Measurements from ENCODE around the gene TPP2. TPM values are rescaled to one million over a fixed set of nuclear protein-coding genes. Genes with fewer than 3 reads are reported as not detected.

The TPP2 gene
- total RNA-seq, 1 experiment from 2014 or later: 39.1 TPM

DNA sequence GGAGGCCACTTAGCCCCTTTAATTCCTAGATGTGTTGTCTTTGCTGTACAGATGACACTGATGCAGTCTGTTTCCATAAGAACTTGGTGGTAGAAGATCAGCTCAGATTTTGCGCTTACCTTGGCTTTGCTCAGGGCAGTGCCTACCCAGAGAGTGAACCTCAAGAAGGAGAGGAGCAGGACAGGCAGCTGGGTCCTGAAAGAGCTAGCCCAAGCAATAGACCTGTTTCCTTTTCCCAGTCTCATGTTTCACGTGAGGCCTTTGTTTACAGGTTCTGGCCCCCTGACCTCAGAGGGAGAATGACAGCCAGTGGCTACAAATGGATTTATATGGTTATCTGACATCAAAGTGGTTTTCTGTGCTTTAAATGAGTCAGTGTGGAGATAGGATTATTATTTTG is 58.0 kb downstream of the TPP2 start:
- no peak for DNase-seq (ENCODE audit: low read depth)

- no peak for DNase-seq (ENCODE audit: low read depth)
These were observed 60.8 kb downstream of the TPP2 start for GRCh38 chr13:102657630-102658029.

DNA sequence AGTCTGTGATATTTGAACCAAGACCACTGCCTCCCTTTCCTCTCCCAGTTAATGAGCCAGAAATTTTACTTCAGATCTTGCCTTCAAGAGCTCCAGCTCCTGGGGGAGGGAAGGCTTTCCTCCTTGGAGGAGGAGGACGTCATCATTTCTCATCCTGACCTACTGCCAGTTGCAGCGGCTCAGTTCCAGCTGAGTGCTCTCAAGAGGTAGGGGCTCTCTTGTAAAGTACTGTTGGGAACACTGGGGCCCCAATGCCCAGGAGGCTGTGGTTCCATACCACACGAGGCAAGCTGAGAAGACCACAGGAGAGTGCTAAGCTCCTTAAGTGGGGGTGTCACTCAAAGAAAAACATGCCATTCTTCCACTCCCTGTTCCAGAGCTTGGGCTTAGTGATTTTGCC is 61.9 kb downstream of the TPP2 start:
- DNase-seq (ENCODE audit: low read depth): no peak

DNA sequence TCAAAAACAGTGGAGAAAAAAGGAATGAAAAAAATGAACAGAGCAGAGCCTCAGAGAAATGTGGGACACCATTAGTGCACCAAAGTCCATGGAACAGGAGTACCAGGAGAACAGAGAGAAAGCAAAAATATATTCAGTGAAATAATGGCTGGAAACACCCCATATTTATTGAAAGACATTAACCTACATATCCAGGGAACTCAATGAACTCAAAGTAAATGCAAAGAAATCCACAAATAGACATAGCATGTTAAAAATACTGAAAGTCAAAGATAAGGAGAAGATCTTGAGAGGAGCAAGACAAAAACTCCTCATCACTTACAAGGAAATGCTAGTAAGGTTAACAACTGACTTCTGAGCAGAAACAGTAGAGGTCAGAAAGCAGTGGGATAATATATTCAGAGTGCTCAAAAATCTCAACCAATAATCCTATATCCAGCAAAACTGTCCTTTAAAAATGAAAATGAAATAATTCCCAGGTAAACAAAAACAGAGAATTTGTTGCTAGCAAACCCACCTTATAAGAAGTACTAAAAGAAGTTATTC is 62.5 kb downstream of the TPP2 start:
- DNase-seq (ENCODE audit: low read depth): no peak

GRCh38 chr13:102667023-102667422 is 70.2 kb downstream of the TPP2 start:
- no peak for DNase-seq (ENCODE audit: low read depth)

- DNase-seq (ENCODE audit: low read depth): no peak
These were observed 71.1 kb downstream of the TPP2 start for GRCh38 chr13:102667911-102668310.

DNA sequence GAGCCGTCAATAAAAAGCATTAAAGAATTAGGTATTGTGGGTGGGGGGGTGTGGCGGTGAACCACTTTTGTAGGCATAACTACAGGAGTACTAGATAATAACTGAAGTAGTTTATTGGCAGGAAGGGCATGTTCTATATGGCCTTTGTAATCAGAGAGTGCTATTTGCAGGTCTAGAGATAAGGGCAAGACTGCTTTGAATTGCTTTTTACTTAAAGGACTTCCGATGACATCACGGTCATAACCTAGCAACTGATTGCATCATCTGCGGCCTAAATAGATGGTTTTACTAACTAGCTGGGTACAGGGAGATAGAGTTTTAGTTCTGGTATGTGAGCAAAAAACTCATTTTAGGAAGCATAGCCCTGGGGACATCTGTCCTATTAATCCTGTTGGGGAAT is 73.3 kb downstream of the TPP2 start:
- no peak for DNase-seq (ENCODE audit: low read depth)

- DNase-seq (ENCODE audit: low read depth): no peak
These were observed 78.3 kb downstream of the TPP2 start for GRCh38 chr13:102675115-102675514.

DNA sequence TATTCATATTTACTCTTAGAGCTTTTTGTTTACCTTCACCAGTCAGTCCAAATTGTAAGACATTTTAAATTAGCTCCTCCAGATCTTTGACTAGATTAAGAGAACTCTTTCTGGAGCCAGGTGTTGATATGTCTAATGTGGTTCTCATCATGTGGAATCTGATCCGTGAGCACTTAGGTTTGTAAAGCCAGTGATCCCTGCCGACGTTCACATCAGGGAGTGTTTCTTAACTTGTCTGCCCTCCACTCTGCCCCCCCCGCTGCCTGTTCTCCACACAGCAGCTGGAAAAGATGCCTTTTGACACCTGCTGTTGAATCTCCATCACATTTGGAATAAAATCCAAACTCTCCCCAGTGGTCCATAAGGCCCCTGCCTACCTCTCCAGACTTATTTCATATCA is 80.3 kb downstream of the TPP2 start:
- no peak for DNase-seq (ENCODE audit: low read depth)

DNA sequence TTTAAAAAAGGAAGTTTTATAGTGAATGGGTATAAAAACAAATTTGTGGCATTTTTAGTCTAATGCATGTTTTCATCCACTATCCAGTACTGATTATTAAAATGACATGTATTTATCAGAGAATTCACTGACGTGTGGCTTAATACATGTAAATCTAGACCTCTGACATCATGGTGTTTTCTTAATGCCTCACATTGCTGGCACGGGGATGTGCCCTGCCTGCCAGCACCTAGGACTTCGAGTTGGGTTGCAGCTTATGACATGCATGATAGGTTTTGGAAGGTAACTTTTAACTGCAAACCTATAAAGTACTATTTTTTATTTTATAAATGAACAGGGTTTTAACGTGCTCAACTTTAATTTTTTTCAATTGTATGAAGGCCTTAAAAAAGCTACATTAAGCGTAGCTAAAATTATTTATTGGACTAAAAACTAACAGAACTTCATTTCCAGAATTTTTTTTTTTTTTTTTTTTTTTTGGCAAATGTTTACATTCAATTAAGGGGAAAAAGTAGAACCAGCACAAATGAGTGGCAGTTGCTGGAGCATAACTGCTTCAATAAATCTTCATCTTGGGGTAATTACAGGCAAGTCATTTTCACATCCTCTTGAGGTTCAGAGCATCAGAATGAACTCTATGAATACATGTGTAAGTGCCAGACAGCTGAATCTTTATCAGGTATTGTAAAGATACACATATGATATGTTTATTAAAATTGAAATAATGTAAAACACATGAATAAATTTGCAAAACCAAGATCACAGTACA is 81.7 kb downstream of the TPP2 start:
- no peak for DNase-seq (ENCODE audit: low read depth)

DNA sequence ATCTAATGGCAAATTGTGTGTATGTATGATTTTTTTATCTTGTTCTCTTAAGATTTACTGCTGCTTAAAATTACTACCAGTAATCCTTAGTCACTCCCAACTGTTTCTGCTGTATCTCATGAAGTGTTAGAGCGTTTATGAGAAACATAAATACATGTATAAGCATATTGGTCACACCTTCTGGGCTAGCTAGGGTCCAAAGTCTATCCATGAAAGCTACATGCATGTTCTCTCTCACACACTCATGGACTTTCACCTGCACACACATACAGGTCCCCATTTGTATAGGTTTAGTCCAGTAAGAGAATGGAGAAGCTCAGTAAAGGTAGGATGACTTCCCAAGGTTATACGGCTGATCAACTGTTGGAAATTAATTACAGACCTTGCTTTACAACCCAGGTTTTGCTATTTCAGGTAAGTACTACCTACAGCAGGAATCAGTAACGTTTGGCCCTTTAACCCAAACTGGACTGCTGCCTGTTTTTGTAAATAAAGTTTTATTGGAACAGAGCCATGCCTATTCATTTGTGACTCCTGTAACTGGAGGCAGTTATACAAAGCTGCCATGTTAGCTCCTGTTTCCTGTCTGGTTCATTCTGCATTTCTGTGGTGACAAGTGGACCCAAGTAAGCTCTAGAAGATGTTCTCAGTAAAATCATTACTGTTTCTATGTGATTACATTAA is 82.8 kb downstream of the TPP2 start:
- no peak for DNase-seq (ENCODE audit: low read depth)

DNA sequence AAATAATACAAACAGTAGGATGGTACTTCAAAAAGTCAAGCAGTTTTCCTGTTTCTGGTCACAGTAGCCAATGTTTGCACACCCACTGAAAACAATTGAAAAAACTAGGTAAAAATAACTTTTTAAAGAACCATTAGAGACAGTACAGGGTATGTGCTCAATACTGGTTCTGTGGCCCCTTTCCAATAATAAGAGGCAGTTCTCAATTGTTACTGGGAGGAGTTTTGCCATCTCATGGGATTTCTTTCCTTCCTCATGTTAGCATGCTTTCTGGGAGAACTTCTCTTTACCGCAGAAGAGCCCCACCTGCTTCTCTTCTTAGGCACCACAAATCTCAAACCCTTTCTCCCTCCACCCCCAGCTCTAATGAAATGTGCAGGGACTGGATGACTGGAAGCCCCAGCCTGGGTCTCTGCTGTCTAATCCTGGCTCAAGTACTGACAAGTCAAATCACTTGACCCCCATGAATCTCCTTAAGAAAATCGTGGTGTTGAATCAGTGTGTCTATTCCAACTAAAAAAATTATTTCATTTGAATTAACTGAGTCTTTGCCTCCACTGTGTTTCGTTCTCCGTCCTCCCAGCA is 83.4 kb downstream of the TPP2 start:
- no peak for DNase-seq (ENCODE audit: low read depth)

DNA sequence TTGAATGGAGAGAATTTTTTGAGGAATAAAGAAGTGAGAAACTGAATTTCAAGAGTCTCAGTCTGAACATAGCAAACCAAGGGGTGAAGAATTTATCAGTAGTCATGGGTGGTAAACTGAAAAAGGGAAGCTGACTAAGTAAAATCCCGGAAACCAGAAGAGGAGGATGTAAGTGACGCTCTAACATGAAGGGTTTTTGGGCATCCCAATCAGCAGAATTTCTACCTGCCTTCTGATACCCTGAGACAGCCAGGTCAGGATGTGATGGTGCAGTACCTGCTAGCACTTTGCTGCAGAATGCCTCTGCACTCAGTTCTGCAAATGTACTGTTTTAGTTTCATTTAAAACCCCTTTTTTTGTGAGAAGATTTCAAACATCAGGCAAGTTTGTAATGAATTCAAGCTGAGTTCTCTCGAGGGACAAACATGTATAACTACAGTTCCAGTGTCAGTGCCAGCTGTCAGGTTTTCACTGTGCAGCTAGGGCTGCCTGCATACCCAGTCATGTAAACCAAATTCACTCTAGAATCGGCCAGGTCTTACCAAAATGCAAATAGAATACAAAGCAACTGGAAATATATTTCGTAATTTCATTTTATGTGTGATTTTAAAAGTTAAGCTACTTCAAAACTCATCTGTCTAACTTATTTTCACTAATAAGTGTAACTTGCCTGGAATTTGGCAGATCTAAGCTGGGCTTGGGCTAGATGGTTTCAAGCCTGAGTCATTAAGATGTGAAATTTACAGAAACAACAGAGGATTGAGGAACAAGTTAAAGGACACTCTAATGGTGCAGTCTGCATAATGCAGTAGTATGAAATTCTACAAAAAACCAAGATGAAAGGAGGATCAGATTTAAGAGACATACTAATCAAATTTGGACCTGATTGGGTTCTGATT is 84.3 kb downstream of the TPP2 start:
- DNase-seq (ENCODE audit: low read depth): no peak

- DNase-seq (ENCODE audit: low read depth): no peak
These were observed 85.4 kb downstream of the TPP2 start for GRCh38 chr13:102682211-102682610.

- no peak for DNase-seq (ENCODE audit: low read depth)
These were observed 85.9 kb downstream of the TPP2 start for GRCh38 chr13:102682727-102683126.

- DNase-seq (ENCODE audit: low read depth): no peak
These were observed 86.9 kb downstream of the TPP2 start for GRCh38 chr13:102683637-102684036.

DNA sequence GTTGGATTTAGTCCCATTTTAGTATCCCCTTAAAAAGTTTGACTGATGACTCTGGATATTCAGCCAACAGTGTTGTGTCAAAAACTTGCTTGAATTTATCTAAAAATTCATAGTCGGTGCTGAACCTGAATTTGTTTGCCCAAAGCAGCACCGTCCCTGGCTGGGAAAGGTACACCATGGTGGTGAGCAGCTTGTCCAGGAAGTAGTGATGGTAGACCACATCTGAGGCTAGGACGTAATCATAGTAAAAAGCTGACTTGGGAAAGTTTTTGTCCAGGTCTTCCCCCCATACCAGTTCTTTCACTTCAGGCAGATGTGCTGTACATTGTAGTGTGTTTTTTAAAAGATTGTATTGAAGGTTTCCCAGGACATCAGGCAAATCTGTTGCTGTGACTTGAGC is 89.2 kb downstream of the TPP2 start:
- DNase-seq (ENCODE audit: low read depth): no peak

- DNase-seq (ENCODE audit: low read depth): no peak
These were observed 90.7 kb downstream of the TPP2 start for GRCh38 chr13:102687520-102687919.

DNA sequence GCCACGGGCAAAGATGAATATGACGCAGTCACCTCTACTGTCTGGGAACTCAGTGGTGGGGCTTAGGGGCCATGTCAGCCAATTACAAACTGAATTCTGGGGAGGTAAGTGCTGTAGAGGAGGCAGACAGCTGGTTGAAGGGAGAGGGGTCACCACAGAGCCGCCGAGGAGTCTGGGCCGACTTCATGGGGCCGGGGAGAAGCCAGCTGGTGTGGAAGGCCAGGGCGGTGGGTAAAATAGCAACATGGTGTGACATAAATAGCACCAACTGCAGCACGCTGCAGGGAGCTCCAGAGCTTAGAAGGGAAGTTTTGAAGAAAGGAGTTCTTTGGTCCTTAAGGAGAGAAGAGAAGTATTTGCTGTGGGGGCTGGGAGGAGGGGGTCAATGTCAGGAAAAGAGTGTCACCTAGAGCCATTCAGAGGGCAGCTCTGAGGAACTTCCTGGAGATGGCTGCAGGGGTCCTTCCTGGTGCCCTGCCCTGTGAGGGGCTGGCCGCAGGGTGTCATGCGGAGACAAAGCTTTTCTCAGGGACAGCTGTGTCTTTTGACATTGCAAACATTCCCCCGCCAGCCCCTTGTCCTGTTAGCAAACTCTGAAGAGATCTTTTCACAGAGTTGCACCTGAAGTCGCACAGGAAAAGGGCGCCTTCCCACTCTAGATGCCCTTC is 91.7 kb downstream of the TPP2 start:
- DNase-seq (ENCODE audit: low read depth): no peak

- no peak for DNase-seq (ENCODE audit: low read depth)
These were observed 94.1 kb downstream of the TPP2 start for GRCh38 chr13:102690883-102691282.

DNA sequence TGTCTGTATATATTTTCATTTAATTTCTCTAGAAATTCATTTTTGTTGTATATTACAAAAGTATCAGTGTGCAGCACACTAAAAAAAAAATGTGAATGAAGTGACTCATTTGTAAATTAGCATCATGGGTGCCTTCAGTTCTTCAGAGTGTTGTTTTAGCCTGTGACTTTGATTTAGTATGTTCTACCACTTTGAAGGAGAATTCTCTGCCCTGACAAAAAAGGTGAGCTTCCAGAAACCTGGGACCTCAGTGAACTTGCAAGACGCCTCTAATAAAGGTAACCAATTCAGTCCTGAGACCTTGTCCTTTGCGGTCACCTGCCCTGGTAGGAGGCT is 95.7 kb downstream of the TPP2 start:
- no peak for DNase-seq (ENCODE audit: low read depth)
